CD4-positive, alpha-beta T cell treated with Interleukin-2 at 100 ng/mL for 4 hours (primary cell): ENCODE data around the gene ADAMTS17.
"Not testable (repeated sequence)": the region's sequence is repeated elsewhere in the genome, so short reads cannot be mapped to it uniquely, and the experiment has no call there.

Source experiments
- DNase-seq: peaks from one replicate; pipeline ENCODE4 v3.0.0-alpha.2; 2020; ENCODE audit warnings: low spot score

The ADAMTS17 gene

DNA sequence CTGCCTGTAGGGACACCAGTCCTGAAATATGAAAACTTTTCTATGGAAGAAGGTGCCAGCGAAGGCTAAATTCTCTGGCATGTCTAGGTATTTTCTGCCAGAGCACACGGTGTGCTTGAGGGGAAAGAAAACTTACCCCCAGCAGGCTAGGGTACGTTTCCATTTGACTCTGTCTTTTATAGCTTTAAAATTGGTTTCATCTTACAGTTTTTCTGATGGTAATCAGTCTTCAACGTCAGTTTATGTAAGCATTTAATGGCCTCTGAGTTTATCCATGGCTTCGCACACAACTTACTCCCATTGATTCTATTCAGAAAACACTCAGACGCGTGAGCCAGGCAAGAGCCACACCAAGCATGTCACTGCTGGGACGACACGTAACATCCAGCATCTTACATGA, 249.7 kb downstream of the ADAMTS17 start:
- DNase-seq: no peak

DNA sequence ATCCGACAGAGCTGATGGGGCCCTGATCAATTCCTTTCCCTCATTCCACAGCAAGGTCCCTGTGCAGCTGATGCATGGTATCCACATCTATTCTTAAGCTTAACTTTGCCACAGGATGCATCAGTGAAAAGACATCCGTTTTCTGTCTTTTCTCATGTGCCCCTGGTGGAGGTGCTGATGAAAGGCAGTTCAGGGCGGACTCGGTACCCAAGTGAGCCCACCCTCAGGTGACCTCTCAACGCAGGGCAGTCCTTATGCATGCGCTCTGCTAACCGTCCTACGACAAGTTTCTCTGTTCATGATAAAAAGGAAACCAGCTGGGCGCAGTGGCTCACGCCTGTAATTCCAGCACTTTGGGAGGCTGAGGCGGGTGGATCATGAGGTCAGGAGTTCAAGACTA, 251.4 kb downstream of the ADAMTS17 start:
- no peak for DNase-seq

DNA sequence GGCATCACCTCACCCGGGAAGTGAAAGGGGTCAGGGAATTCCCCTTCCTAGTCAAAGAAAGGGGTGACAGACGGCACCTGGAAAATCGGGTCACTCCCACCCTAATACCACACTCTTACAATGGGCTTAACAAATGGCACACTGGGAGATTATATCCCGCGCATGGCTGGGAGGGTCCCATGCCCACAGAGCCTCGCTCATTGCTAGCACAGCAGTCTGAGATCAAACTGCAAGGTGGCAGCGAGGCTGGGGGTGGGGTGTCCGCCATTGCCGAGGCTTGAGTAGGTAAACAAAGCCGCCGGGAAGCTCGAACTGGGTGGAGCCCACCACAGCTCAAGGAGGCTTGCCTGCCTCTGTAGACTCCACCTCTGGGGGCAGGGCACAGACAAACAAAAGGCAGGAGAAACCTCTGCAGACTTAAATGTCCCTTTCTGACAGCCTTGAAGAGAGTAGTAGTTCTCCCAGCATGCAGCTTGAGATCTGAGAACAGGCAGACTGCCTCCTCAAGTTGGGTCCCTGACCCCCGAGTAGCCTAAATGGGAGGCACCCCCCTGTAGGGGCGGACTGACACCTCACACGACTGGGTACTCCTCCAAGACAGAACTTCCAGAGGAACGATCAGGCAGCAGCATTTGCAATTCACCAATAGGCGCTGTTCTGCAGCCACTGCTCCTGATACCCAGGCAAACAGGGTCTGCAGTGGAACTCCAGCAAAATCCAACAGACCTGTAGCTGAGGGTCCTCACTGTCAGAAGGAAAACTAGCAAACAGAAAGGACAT, 257.5 kb downstream of the ADAMTS17 start:
- DNase-seq: not testable (repeated sequence)

DNA sequence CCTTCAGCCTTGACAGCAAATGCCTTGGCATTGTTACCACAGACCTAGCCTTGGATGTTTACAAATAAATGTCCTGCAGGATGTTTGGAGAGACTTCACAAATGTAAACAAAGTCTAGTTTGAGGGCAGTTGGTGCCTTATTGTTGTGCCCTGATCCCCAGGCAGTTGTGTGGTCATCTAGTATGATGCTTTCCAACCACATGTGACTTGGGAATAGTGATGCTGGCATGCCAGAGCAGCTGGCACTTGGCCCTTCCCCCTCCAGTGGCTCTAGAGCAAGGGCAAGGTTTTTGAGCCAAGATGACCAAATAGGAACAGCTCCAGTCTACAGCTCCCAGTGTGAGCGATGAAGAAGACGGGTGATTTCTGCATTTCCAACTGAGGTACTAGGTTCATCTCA, 258.2 kb downstream of the ADAMTS17 start:
- no peak for DNase-seq

GRCh38 chr15:100082761-100083402, 258.9 kb downstream of the ADAMTS17 start:
- DNase-seq: no peak

DNA sequence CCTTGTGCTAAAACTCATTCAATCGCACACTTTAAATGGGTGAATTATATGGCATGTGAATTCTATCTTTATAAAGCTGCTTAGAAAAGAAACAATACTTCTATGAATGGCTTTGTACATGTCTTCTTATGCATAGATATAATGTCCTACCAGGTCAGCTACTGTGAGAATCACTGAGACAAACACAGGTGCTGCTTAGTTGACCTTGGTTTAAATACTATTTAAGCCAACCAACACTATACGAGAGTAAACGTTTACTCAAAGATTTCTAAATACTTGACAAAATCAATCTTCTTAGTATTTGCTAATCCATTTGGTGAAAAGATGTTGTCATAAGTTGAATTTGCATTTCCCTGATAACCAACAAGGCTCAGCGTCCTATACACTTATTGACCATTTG, 260.3 kb downstream of the ADAMTS17 start:
- no peak for DNase-seq

DNA sequence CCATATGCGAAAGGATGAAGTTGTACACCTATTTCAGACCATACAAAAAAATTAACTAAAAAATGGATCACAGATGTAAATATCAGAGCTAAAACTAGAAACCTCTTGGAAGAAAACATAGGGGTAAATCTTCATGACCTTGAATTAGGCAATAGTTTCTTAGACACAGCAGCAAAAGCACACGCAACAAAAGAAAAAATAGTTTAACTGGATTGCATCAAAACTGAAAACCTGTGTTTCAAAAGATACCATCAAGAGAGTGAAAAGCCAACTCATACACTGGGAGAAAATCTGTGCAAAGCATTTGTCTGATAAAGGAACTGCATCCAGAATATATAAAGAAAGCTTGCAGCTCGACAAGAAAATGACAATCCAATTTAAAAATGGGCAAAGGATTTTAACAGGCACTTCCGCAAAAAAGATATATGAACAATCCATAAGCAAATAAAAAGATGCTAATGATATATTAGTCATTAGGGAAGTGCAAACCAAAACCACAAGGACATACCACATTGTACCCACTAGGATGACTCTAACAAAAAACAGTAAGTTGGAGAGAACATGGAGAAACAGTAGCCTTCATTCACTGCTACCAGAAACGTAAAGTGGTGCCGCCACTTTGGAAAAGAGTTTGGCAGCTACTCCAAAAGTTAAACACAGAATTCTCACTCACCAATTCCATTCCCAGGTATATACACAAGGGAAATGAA, 263.1 kb downstream of the ADAMTS17 start:
- no peak for DNase-seq

DNA sequence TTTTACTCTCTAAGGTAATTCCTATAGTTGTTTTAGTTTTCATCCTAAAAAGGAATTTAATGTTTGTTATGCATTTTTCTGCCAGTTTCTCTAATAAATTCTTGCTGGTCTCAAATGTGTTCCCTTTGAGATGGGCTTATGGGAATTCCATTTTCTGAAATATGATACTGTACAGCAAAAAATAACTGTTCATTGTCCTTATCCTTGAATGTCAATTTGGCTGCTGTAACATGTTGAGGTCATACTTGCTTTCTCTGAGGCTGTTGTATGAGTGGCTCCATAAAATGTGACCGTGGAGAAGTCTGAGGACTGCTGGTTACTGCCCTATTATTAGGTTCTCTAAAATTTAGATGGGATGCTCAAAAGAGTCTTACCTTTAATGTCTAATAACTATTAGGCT, 266.5 kb downstream of the ADAMTS17 start:
- DNase-seq: no peak

DNA sequence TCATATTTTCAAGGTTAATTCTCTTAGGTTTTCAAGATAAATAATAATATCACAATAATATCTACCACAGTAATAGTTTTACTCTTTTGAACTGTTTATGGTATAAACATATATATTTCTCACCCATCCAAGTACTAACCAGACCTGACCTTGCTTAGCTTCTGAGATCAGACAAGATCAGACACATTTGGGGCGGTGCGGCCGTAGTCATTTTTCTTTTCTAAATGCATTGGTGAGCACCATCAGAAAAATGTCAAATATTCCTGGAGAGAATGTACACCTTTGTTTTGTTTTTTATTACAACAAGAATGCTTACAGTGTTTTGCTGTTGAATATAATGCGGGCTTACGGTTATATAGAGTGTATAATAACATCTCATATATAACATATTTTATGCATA, 267.8 kb downstream of the ADAMTS17 start:
- no peak for DNase-seq

DNA sequence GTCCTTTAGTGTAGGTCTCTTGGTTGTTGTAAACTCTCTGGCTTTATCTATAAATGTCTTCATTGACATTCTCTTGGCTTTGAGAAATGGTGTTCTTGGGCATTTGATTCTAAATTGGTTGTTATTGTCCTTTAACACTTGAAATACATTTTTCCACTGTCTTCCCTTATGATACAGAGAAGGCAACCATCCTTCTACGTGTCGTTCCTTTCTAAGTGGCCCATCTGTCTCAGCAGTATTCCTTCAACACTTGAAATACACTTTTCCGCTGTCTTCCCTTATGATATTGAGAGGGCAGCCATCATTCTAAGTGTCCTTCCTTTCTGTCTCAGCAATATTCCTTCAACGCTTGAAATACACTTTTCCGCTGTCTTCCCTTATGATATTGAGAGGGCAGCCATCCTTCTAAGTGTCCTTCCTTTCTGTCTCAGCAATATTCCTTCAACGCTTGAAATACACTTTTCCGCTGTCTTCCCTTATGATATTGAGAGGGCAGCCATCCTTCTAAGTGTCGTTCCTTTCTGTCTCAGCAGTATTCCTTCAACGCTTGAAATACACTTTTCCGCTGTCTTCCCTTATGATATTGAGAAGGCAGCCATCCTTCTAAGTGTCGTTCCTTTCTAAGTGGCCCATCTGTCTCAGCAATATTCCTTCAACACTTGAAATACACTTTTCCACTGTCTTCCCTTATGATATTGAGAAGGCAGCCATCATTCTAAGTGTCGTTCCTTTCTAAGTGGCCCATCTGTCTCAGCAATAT, 275.1 kb downstream of the ADAMTS17 start:
- DNase-seq: not testable (repeated sequence)

- DNase-seq: no peak
Measured at GRCh38 chr15:100061944-100062343, 279.8 kb downstream of the ADAMTS17 start.

- DNase-seq: no peak
Measured at GRCh38 chr15:100060276-100060926, 281.4 kb downstream of the ADAMTS17 start.

- no peak for DNase-seq
Measured at GRCh38 chr15:100059521-100059920, 282.3 kb downstream of the ADAMTS17 start.

GRCh38 chr15:100059094-100059493, 282.7 kb downstream of the ADAMTS17 start:
- DNase-seq: no peak

DNA sequence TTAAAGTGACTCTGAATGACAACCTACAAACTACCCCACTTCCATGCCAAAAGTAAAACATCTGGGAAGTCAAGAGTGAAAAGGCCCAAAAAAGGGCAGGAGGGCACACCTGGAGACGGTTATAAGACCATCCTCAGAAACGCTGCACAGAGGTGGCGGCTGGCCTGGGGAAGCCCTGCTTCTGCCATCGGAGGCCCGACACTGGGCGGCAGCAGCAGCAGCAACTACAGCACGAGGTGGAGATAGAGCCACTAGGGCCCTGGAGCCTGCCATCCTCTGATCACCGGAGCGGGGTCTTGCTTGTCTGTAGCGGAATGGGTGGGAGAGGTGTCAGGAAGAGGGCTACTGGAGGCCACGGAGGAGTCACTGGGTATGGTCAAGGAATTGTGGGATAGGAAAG, 283.3 kb downstream of the ADAMTS17 start:
- DNase-seq: no peak

DNA sequence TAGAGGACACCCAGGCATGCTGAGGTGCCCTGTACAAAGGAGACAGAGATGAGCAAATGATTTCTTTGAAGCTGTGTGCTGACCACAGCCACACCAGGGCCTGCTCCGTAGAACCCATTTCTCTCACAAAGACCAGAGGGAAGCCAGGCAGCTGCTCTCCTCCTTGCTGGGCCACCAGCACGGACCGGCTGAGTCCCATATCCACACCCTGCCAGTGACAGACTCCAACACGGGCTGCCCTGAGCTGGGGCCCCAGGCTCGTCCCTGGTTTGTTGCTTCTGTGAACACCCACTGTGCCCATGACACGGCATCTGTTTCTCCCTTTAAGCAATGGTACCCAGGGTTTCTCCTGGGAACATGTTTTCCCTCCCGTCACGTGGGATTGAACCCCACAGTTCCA, 284.5 kb downstream of the ADAMTS17 start:
- no peak for DNase-seq

DNA sequence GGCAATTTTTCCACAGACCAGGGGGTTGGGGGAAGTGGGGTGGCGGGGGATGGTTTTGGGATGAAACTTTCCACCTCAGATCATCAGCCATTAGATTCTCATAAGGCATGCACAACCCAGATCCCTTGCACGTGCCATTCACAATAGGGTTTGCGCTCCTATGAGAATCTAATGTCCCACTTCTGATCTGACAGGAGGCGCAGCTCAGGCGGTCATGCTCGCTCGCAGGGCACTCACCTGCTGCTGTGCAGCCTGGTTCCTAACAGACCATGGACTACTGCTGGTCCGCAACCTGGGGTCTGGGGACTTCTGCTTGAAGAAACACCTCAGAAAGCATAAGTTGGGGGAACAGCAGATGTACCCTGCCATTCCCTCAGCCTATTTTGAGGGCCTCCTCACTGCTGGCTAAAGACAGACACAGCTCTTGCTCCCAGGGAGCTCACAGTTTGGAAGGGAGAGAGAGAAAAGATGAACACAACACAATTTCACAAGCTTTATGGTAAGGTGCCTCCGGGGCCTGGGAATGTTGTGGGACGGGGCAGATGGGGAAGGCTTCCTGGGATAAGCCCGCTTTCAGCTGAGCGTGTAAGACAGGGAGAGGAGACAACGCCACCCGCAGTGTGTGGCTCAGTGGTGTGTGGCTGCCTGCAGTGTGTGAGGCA, 285.2 kb downstream of the ADAMTS17 start:
- DNase-seq: no peak

GRCh38 chr15:100055821-100056220, 286.0 kb downstream of the ADAMTS17 start:
- DNase-seq: no peak

GRCh38 chr15:100054539-100054938, 287.2 kb downstream of the ADAMTS17 start:
- DNase-seq: no peak

GRCh38 chr15:100053474-100054121, 288.2 kb downstream of the ADAMTS17 start:
- no peak for DNase-seq
